ENCODE measurements around the gene PRPF19. TPM values are rescaled to one million over a fixed set of nuclear protein-coding genes. Genes with fewer than 3 reads are reported as not detected.
A peak's percentile ranks its signal among the peaks of the same experiment; 100 is the strongest.

The PRPF19 gene
- total and polyA plus RNA-seq, 2 of the 13 experiments (the other 11 are each of a cell fraction or from before 2014, with no cell fraction given), result 27.4 to 91.1 TPM

GRCh38 chr11:60841797-60842667 lies 64.4 kb downstream of the PRPF19 start, which contains the start of gene CCDC86 (continued):
- TF ChIP-seq HNF1B (CRISPR knock-in tag; IDR thresholded peaks at IDR 0.05), result peak; percentile 96
- peak; percentile 76; the same call in 1 of the 2 replicates for TF ChIP-seq CENPT (CRISPR knock-in tag; IDR thresholded peaks at IDR 0.05; ENCODE audit: low read depth)
- no peak for TF ChIP-seq ZNF124 (CRISPR knock-in tag; IDR thresholded peaks at IDR 0.05)
- TF ChIP-seq ZSCAN22 (CRISPR knock-in tag; IDR thresholded peaks at IDR 0.05), result no peak
- TF ChIP-seq YY1 (IDR thresholded peaks at IDR 0.05; ENCODE audit: insufficient read depth, insufficient replicate concordance, low read depth, low read length), result peak; percentile 98
- peak; percentile 84 for TF ChIP-seq ZNF232 (CRISPR knock-in tag; IDR thresholded peaks at IDR 0.05; ENCODE audit: borderline replicate concordance)
- peak; percentile 25 for TF ChIP-seq SRSF1 (optimal IDR thresholded peaks at IDR 0.05; ENCODE audit: low read depth, low read length)
- no peak for TF ChIP-seq ZNF207 (IDR thresholded peaks at IDR 0.05; ENCODE audit: borderline replicate concordance)
- peak; percentile 77; the same call in 1 of the 2 replicates for TF ChIP-seq ZNF234 (CRISPR knock-in tag; conservative IDR thresholded peaks at IDR 0.05)
- peak; percentile 34; the same call in 1 of the 2 replicates for TF ChIP-seq ZNF263 (CRISPR knock-in tag; IDR thresholded peaks at IDR 0.05)
- TF ChIP-seq MXD1 (CRISPR knock-in tag; IDR thresholded peaks at IDR 0.05), result peak; percentile 100
- TF ChIP-seq ZC3H13 (CRISPR knock-in tag; IDR thresholded peaks at IDR 0.05), result 0 out of 2 replicates have a peak, but pooled peaks have one; percentile 24
- TF ChIP-seq, protein P1, sequence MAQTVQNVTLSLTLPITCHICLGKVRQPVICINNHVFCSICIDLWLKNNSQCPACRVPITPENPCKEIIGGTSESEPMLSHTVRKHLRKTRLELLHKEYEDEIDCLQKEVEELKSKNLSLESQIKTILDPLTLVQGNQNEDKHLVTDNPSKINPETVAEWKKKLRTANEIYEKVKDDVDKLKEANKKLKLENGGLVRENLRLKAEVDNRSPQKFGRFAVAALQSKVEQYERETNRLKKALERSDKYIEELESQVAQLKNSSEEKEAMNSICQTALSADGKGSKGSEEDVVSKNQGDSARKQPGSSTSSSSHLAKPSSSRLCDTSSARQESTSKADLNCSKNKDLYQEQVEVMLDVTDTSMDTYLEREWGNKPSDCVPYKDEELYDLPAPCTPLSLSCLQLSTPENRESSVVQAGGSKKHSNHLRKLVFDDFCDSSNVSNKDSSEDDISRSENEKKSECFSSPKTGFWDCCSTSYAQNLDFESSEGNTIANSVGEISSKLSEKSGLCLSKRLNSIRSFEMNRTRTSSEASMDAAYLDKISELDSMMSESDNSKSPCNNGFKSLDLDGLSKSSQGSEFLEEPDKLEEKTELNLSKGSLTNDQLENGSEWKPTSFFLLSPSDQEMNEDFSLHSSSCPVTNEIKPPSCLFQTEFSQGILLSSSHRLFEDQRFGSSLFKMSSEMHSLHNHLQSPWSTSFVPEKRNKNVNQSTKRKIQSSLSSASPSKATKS (CRISPR knock-in tag; IDR thresholded peaks at IDR 0.05), result no peak
- peak; percentile 93 for TF ChIP-seq ZNF772 (CRISPR knock-in tag; IDR thresholded peaks at IDR 0.05)
- TF ChIP-seq NFE2L1 (CRISPR knock-in tag; IDR thresholded peaks at IDR 0.05; ENCODE audit: borderline replicate concordance), result no peak
- no peak for TF ChIP-seq SMC3 (IDR thresholded peaks at IDR 0.05; ENCODE audit: low read length)
- TF ChIP-seq POLR2AphosphoS5 (IDR thresholded peaks at IDR 0.05; ENCODE audit: low read depth, low read length), result peak; percentile 56; the same call in 1 of the 2 replicates
- TF ChIP-seq KLF16 (CRISPR knock-in tag; IDR thresholded peaks at IDR 0.05), result peak in 1 of 2 experiments; percentile 96; a peak in 2 of 4 replicates
- TF ChIP-seq ZBTB33 (CRISPR knock-in tag; IDR thresholded peaks at IDR 0.05), result peak; percentile 57; the same call in 1 of the 2 replicates
- 0 out of 2 replicates have a peak, but pooled peaks have one; percentile 40 for TF ChIP-seq FOXM1 (CRISPR knock-in tag; IDR thresholded peaks at IDR 0.05)
- peak; percentile 93; the same call in 1 of the 2 replicates for TF ChIP-seq ZNF414 (CRISPR knock-in tag; IDR thresholded peaks at IDR 0.05)
- peak; percentile 76 for TF ChIP-seq FOSL2 (CRISPR knock-in tag; IDR thresholded peaks at IDR 0.05)

Measured in HepG2 (cell line).